Sciatic nerve (tissue), 2 donors: ENCODE results near the gene FOSB. TPM values are rescaled to one million over a fixed set of nuclear protein-coding genes. Genes with fewer than 3 reads are reported as not detected.
A peak's percentile ranks its signal among the peaks of the same experiment; 100 is the strongest.

Source experiments
- ATAC-seq: fragments of 200-7000 bp; cut with Tn5 transposase; one replicate; pipeline ENCODE4 v1.9.1; 2020; ENCODE audit warnings: mild to moderate bottlenecking, moderate library complexity
- DNase-seq: peaks from one replicate; pipeline ENCODE4 v3.0.0-alpha.2; 2020; ENCODE audit warnings: low spot score
- intact Hi-C: fragments of 100-400 bp; cut with DNase I; formaldehyde crosslinking; loops from one replicate; pipeline ENCODE4 v1.14.2; 2022
- microRNA-seq: library from miRNA; unstranded; fragments of <30 nt; microRNA quantifications from one replicate; pipeline ENCODE4 v1.2.0, GENCODE V29; 2020
- total RNA-seq: library from RNA; stranded (reverse); fragmentation: NEBNext Ultra II Directional; extraction: Animal tissue kit (Norgen Biotek cat#: 25700); gene quantifications from one replicate; pipeline ENCODE4 v1.2.1, GENCODE V29; 2021
- donor health status: DM: no; HTN: no; CAD: no.
- donor health status: DM: no; HTN: no; CAD: no.

FOSB gene
- total RNA-seq, 1 donor from 2014 or later, result 3.7 TPM

- intact Hi-C loops, result no loop called here
- DNase-seq, result no peak
- ATAC-seq, result peak; percentile 53
These were observed 46.7 kb downstream of the FOSB start for GRCh38 chr19:45514376-45515051.

GRCh38 chr19:45515081-45515624 is 47.4 kb downstream of the FOSB start:
- intact Hi-C loops, result no loop called here
- no peak for DNase-seq
- peak; percentile 72 for ATAC-seq

GRCh38 chr19:45515807-45516401 is 48.1 kb downstream of the FOSB start:
- no peak for ATAC-seq
- intact Hi-C loops, result no loop called here
- no peak for DNase-seq

- intact Hi-C loops, result no loop called here
- DNase-seq (no peak), ATAC-seq (no peak)
These were observed 49.4 kb downstream of the FOSB start for GRCh38 chr19:45517238-45517637.

- ATAC-seq (no peak), DNase-seq (no peak)
- intact Hi-C loops, result no loop called here
These were observed 50.1 kb downstream of the FOSB start for GRCh38 chr19:45517641-45518468.

GRCh38 chr19:45518469-45518826 is 50.7 kb downstream of the FOSB start:
- DNase-seq, result no peak
- intact Hi-C loops, result no loop called here
- ATAC-seq, result no peak

GRCh38 chr19:45522010-45522941 is 54.5 kb downstream of the FOSB start:
- intact Hi-C loops, result loop anchor here (5.0 kb wide), 1 partner anchor 120 kb away; no protein-coding TSS in a partner anchor
- DNase-seq (no peak), ATAC-seq (no peak)

- intact Hi-C loops, result loop anchor here (5.0 kb wide), 1 partner anchor 119 kb away; no protein-coding TSS in a partner anchor
- ATAC-seq, result peak; percentile 97
- DNase-seq, result peak; percentile 80
These were observed 56.0 kb downstream of the FOSB start for GRCh38 chr19:45523642-45524256.

- intact Hi-C loops, result loop anchor here (5.0 kb wide), 1 partner anchor 118 kb away; no protein-coding TSS in a partner anchor
- DNase-seq, result no peak
- no peak for ATAC-seq
These were observed 56.9 kb downstream of the FOSB start for GRCh38 chr19:45524575-45525129.

Small RNA genes within 50 kb of the gene (microRNA-seq; reads per million reads assigned to microRNA genes)
- gene MIR6088, result not detected

Other genes starting within 250 kb of the FOSB start
- gene EXOC3L2, start 222.6 kb upstream of the FOSB start, total RNA-seq, result 4.9 TPM
- gene MARK4, start 216.7 kb upstream of the FOSB start, total RNA-seq, result 37.5 TPM
- gene CKM, start 145.1 kb upstream of the FOSB start, total RNA-seq, result not detected
- gene KLC3, start 127.2 kb upstream of the FOSB start, total RNA-seq, result not detected
- 17.7 TPM for gene ERCC2, start 97.4 kb upstream of the FOSB start, total RNA-seq
- 20.7 TPM for gene PPP1R13L, start 62.9 kb upstream of the FOSB start, total RNA-seq
- gene POLR1G, start 61.4 kb upstream of the FOSB start, total RNA-seq, result 2.3 TPM
- gene ERCC1, start 44.1 kb upstream of the FOSB start, total RNA-seq, result 58.6 TPM
- gene RTN2, start 29.1 kb downstream of the FOSB start, total RNA-seq, result 4.0 TPM
- 1.8 TPM for gene PPM1N, start 30.4 kb downstream of the FOSB start, total RNA-seq
- gene VASP, start 39.5 kb downstream of the FOSB start, total RNA-seq, result 72.1 TPM
- gene OPA3, start 116.8 kb downstream of the FOSB start, total RNA-seq, result 10.7 TPM
- 29.7 TPM for gene GPR4, start 134.2 kb downstream of the FOSB start, total RNA-seq
- 43.3 TPM for gene EML2, start 171.4 kb downstream of the FOSB start, total RNA-seq
- gene GIPR, start 200.2 kb downstream of the FOSB start, total RNA-seq, result 5.0 TPM
- 209 TPM for gene SNRPD2, start 224.0 kb downstream of the FOSB start, total RNA-seq
- 10.9 TPM for gene QPCTL, start 224.7 kb downstream of the FOSB start, total RNA-seq